Hepatocyte (in vitro differentiated cells): ENCODE results near the gene VCAM1. TPM values are rescaled to one million over a fixed set of nuclear protein-coding genes. Genes with fewer than 3 reads are reported as not detected.

Source experiments
- DNase-seq: peaks from one replicate; pipeline ENCODE4 v3.0.0-alpha.2; 2016; ENCODE audit warnings: low spot score
- H2AFZ ChIP-seq: fragments of 200-600 bp; sonication (generic); 2 replicates; pipeline ENCODE4 v1.6.0; 2016; ENCODE audit warnings: antibody characterized with exemption, mild to moderate bottlenecking
- H3K27ac ChIP-seq: fragments of 200-600 bp; sonication (generic); 2 replicates; pipeline ENCODE4 v1.5.1; 2016; ENCODE audit warnings: mild to moderate bottlenecking
- H3K27me3 ChIP-seq: fragments of 200-600 bp; sonication (generic); 2 replicates; pipeline ENCODE4 v1.6.1; 2016
- H3K36me3 ChIP-seq: fragments of 200-600 bp; sonication (generic); replicated peaks from 2 replicates; pipeline ENCODE4 v1.5.1; 2016; ENCODE audit warnings: low read depth; ENCODE audit not compliant: insufficient read depth
- H3K4me1 ChIP-seq: fragments of 200-600 bp; sonication (generic); 2 replicates; pipeline ENCODE4 v1.5.1; 2016; ENCODE audit warnings: mild to moderate bottlenecking, moderate library complexity; ENCODE audit not compliant: insufficient read depth
- H3K4me2 ChIP-seq: fragments of 200-600 bp; sonication (generic); 2 replicates; pipeline ENCODE4 v1.6.0; 2016
- H3K4me3 ChIP-seq: fragments of 200-600 bp; sonication (generic); 2 replicates; pipeline ENCODE4 v1.5.1; 2016; ENCODE audit warnings: mild to moderate bottlenecking
- H3K79me2 ChIP-seq: fragments of 200-600 bp; sonication (generic); 2 replicates; pipeline ENCODE4 v1.6.0; 2017; ENCODE audit warnings: mild to moderate bottlenecking
- H3K9me2 ChIP-seq: fragments of 200-600 bp; sonication (generic); replicated peaks from 2 replicates; pipeline ENCODE4 v1.6.0; 2017; ENCODE audit warnings: mild to moderate bottlenecking; ENCODE audit not compliant: insufficient read depth
- H3K9me3 ChIP-seq: fragments of 200-600 bp; sonication (generic); 2 replicates; pipeline ENCODE4 v1.5.1; 2016; ENCODE audit warnings: low read depth, mild to moderate bottlenecking
- H4K20me1 ChIP-seq: fragments of 200-600 bp; sonication (generic); 2 replicates; pipeline ENCODE4 v1.6.0; 2016; ENCODE audit warnings: mild to moderate bottlenecking; ENCODE audit not compliant: insufficient read depth, poor library complexity, severe bottlenecking
- EZH2 ChIP-seq: fragments of 200-600 bp; sonication (generic); IDR thresholded peaks from 2 replicates; pipeline ENCODE4 v1.6.1; 2016; ENCODE audit warnings: antibody characterized with exemption, mild to moderate bottlenecking, borderline replicate concordance
- EZH2phosphoT487 ChIP-seq: fragments of 200-600 bp; sonication (generic); IDR thresholded peaks from one replicate; pipeline ENCODE4 v1.6.1; 2018; ENCODE audit warnings: antibody characterized with exemption, mild to moderate bottlenecking, low read depth, moderate library complexity; ENCODE audit not compliant: unreplicated experiment, severe bottlenecking
- WGBS: methylation state at CpG from one replicate; pipeline ENCODE4 v1.1.6; 2016; ENCODE audit warnings: low lambda C conversion rate; ENCODE audit errors: missing lambda C conversion rate; 5-methylcytosine and 5-hydroxymethylcytosine counted together
- polyA plus RNA-seq: library from polyadenylated mRNA; unstranded; fragments of >200 nt; fragmentation: Nextera tagmentation; extraction: Ambion mirVana; gene quantifications from 2 replicates; pipeline ENCODE4 v1.2.1, GENCODE V29; 2016
- total RNA-seq: library from RNA; depleted of rRNA; stranded (reverse); fragments of >200 nt; gene quantifications from 2 replicates; pipeline ENCODE4 v1.2.3, GENCODE V29; 2014
- TF ChIP-seq, protein P1 (sequence below): fragments of 200-600 bp; sonication (generic); IDR thresholded peaks from 2 replicates; pipeline ENCODE4 v1.5.1; 2016; ENCODE audit warnings: antibody characterized with exemption, mild to moderate bottlenecking; ENCODE audit not compliant: poor library complexity

Gene VCAM1
- total and polyA plus RNA-seq, 2 experiments from 2014 or later, result 43.2 to 85.3 TPM

DNA sequence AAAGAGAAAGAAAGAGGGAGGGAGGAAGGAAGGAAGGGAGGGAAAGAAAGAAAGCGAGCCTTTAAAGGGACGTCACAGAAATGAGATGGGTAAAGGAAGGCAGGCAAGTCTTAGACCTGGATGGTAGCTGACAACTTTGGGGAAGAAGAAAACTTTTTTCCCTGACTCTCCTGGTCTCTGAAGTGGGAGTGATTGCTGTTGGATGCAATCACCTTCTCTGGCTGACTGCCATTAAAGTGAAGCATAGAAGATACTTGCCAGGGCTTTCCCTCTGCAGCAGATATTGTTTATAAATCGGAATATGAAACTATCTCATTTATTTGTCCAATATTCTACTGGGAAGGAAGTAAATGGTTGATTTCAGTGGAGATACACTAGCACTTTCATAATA is 27.0 kb downstream of the VCAM1 start:
- no peaks in the 10 kb centered on the region for H3K9me2 ChIP-seq
- H4K20me1 ChIP-seq, result no peaks in the 10 kb centered on the region
- H3K4me2 ChIP-seq, result no peak overlapping the region
- no peak overlapping the region for H2AFZ ChIP-seq
- H3K27me3 ChIP-seq, result no peaks in the 10 kb centered on the region
- no peak overlapping the region for H3K27ac ChIP-seq
- no peaks in the 10 kb centered on the region for H3K9me3 ChIP-seq
- no peaks in the 10 kb centered on the region for H3K79me2 ChIP-seq
- H3K4me3 ChIP-seq, result no peak overlapping the region
- 94% methylated on average over 3 of the region's 3 CpGs for WGBS
- H3K4me1 ChIP-seq, result no peaks in the 10 kb centered on the region
- TF ChIP-seq, protein P1, sequence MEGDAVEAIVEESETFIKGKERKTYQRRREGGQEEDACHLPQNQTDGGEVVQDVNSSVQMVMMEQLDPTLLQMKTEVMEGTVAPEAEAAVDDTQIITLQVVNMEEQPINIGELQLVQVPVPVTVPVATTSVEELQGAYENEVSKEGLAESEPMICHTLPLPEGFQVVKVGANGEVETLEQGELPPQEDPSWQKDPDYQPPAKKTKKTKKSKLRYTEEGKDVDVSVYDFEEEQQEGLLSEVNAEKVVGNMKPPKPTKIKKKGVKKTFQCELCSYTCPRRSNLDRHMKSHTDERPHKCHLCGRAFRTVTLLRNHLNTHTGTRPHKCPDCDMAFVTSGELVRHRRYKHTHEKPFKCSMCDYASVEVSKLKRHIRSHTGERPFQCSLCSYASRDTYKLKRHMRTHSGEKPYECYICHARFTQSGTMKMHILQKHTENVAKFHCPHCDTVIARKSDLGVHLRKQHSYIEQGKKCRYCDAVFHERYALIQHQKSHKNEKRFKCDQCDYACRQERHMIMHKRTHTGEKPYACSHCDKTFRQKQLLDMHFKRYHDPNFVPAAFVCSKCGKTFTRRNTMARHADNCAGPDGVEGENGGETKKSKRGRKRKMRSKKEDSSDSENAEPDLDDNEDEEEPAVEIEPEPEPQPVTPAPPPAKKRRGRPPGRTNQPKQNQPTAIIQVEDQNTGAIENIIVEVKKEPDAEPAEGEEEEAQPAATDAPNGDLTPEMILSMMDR, result no peak
- TF ChIP-seq EZH2 (no peak), EZH2phosphoT487 (no peak)
- DNase-seq, result no peak
- no peaks in the 10 kb centered on the region for H3K36me3 ChIP-seq

DNA sequence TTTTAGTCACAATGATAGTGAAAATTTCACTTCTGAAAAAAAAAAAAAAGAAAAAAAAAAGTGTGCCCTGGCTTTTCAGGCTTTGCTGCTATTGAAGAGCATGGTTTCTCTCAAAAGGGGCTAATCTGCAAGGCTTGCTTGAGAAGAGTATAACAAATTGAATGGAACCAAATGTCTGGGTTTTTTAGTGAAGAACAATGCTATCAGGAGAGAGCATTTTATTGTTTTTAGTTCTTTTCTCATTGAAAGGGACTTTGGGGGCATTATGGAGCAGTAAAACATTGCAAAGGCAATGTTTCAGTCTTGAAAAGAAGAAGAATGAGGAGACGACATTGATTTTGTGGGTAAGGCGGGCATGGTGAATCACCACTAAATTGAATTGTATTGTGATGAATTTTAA is 28.2 kb downstream of the VCAM1 start:
- Histone ChIP-seq H3K27me3 (no peaks in the 10 kb centered on the region), H2AFZ (no peak overlapping the region), H3K4me3 (no peak overlapping the region), H4K20me1 (no peaks in the 10 kb centered on the region), H3K4me1 (no peaks in the 10 kb centered on the region), H3K9me3 (no peaks in the 10 kb centered on the region), H3K9me2 (no peaks in the 10 kb centered on the region), H3K4me2 (no peak overlapping the region), H3K36me3 (no peaks in the 10 kb centered on the region), H3K79me2 (no peaks in the 10 kb centered on the region), H3K27ac (no peak overlapping the region)
- TF ChIP-seq, protein P1, result no peak
- TF ChIP-seq EZH2phosphoT487, result no peak
- no peak for TF ChIP-seq EZH2
- 84% methylated on average over 2 of the region's 2 CpGs for WGBS
- DNase-seq, result no peak

DNA sequence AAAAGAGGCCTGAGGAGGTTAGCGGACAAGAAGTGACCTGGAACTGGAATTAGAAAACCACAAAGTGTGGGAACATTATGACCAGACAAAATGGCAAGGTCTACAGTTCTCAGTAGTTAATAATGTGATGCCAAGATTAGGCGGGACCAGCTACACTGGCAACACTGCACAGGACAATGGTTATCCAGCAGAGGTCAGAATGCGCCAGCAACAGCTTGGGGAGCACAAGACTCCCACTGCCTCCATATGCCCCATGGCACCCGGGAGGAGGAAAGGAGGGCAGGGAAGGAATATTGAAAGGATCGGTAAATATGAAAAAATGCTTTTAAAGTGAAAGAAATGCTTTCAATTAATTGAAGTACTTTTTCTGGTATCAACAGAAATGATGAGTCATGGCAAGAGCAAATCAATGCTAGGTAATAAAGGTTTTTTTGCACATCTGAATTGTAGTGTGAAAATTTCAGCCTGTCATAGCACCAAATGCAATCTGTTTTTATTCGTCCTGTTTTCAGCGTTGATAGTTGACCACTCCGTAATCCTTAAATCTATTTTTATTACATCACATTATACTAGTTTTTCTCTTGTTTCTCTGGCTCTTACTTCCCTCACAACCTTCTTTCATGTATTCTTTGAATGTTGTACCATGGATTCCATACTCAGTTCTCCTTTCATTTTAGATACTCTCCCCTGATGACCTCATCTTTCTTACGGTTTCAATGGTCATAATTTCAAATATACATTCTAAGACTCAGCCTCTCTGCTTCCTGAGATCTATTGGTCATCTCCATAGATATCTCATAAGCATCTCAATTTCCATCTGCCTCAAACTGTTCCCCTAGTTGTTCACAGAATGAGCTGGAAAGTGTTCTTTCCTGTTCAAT is 30.7 kb downstream of the VCAM1 start:
- TF ChIP-seq, protein P1, result no peak
- no peak for TF ChIP-seq EZH2
- no peak for TF ChIP-seq EZH2phosphoT487
- no peaks in the 10 kb centered on the region for H4K20me1 ChIP-seq
- WGBS, result 81% methylated on average over 9 of the region's 9 CpGs

More for the DNA sequence above, 30.7 kb downstream of the VCAM1 start:
- no peaks in the 10 kb centered on the region for H3K9me2 ChIP-seq
- DNase-seq, result no peak
- H3K27me3 ChIP-seq, result no peaks in the 10 kb centered on the region
- H3K36me3 ChIP-seq, result no peaks in the 10 kb centered on the region
- no peak overlapping the region for H2AFZ ChIP-seq
- no peaks in the 10 kb centered on the region for H3K4me1 ChIP-seq
- no peak overlapping the region for H3K4me3 ChIP-seq
- no peak overlapping the region for H3K27ac ChIP-seq
- H3K79me2 ChIP-seq, result no peaks in the 10 kb centered on the region
- no peak overlapping the region for H3K4me2 ChIP-seq
- H3K9me3 ChIP-seq, result no peaks in the 10 kb centered on the region
